Islet of Langerhans (tissue), 1 donor: ENCODE results near the gene OR11A1.
"Not testable (repeated sequence)": the region's sequence is repeated elsewhere in the genome, so short reads cannot be mapped to it uniquely, and the experiment has no call there.

Experiments
- FAIRE-seq: peaks from one replicate; lab custom pipeline; 2011; peaks lifted over from hg19 to GRCh38; lab: Jason Lieb, UNC

The OR11A1 gene

GRCh38 chr6:29478740-29479139, 21.9 kb upstream of the OR11A1 start:
- no peak for FAIRE-seq

GRCh38 chr6:29477923-29478450, 21.1 kb upstream of the OR11A1 start:
- no peak for FAIRE-seq

- no peak for FAIRE-seq
Measured at GRCh38 chr6:29474996-29475395, 18.1 kb upstream of the OR11A1 start.

- no peak for FAIRE-seq
Measured at GRCh38 chr6:29466241-29466640, 9.4 kb upstream of the OR11A1 start.

GRCh38 chr6:29465801-29466200, 8.9 kb upstream of the OR11A1 start:
- no peak for FAIRE-seq

GRCh38 chr6:29465279-29465678, 8.4 kb upstream of the OR11A1 start:
- FAIRE-seq, result no peak

- FAIRE-seq, result no peak
Measured at GRCh38 chr6:29462022-29462421, 5.2 kb upstream of the OR11A1 start.

- FAIRE-seq, result peak; percentile 58
Measured at GRCh38 chr6:29461021-29461814, 4.3 kb upstream of the OR11A1 start.

- no peak for FAIRE-seq
Measured at GRCh38 chr6:29451471-29452193, 5.2 kb downstream of the OR11A1 start.

- FAIRE-seq, result no peak
Measured at GRCh38 chr6:29447670-29448069, 9.2 kb downstream of the OR11A1 start.

- FAIRE-seq, result not testable (repeated sequence)
Measured at GRCh38 chr6:29444031-29444430, 12.8 kb downstream of the OR11A1 start.

- FAIRE-seq, result no peak
Measured at GRCh38 chr6:29442719-29443118, 14.2 kb downstream of the OR11A1 start.

GRCh38 chr6:29439006-29439405, 17.9 kb downstream of the OR11A1 start, which contains the start of gene OR10C1:
Gene OR10C1, plus strand, starts transcription at chr6:29439306. Its CDS starts 710 bp downstream, at chr6:29440016.
- FAIRE-seq, result no peak

- not testable (repeated sequence) for FAIRE-seq
Measured at GRCh38 chr6:29436730-29437129, 20.1 kb downstream of the OR11A1 start.

- no peak for FAIRE-seq
Measured at GRCh38 chr6:29426654-29427053, 30.2 kb downstream of the OR11A1 start.

GRCh38 chr6:29425075-29425474, 31.8 kb downstream of the OR11A1 start:
- no peak for FAIRE-seq

- FAIRE-seq, result no peak
Measured at GRCh38 chr6:29424575-29424974, 32.3 kb downstream of the OR11A1 start.

- no peak for FAIRE-seq
Measured at GRCh38 chr6:29424168-29424567, 32.7 kb downstream of the OR11A1 start.

GRCh38 chr6:29419516-29419915, 37.4 kb downstream of the OR11A1 start:
- FAIRE-seq, result no peak

GRCh38 chr6:29414588-29414987, 42.3 kb downstream of the OR11A1 start, which contains the start of gene OR12D1:
Gene OR12D1, plus strand, starts transcription at chr6:29414928.
- FAIRE-seq, result no peak

GRCh38 chr6:29403801-29404200, 53.1 kb downstream of the OR11A1 start:
- no peak for FAIRE-seq

GRCh38 chr6:29399525-29399924, 57.3 kb downstream of the OR11A1 start:
- FAIRE-seq, result no peak

- no peak for FAIRE-seq
Measured at GRCh38 chr6:29395331-29395730, 61.5 kb downstream of the OR11A1 start, which contains the start of gene OR12D2. Gene OR12D2, plus strand, starts transcription at chr6:29395631. Its CDS starts 1,069 bp downstream, at chr6:29396700.
